ENCODE data around the gene NELFCD.
"Not testable (repeated sequence)": the region's sequence is repeated elsewhere in the genome, so short reads cannot be mapped to it uniquely, and the experiment has no call there.

The NELFCD gene

DNA sequence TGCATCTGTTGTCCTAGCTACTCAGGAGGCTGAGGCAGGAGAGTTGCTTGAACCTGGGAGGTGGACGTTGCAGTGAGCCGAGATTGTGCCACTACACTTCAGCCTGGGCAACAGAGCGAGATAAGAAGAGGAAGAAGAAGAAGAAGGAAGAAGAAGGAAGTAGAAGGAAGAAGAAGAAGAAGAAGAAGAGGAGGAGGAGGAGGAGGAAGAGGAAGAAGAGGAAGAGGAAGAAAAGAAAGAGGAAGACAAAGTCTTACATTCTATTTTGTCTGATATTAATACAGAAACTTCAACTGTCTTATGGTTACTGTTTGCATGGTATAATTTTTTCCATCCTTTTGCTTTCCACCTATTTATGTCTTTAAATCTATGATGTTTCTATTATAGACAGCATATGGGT, 7.2 kb upstream of the NELFCD start:
- DNase-seq (ENCODE audit: low spot score) = no peak

DNA sequence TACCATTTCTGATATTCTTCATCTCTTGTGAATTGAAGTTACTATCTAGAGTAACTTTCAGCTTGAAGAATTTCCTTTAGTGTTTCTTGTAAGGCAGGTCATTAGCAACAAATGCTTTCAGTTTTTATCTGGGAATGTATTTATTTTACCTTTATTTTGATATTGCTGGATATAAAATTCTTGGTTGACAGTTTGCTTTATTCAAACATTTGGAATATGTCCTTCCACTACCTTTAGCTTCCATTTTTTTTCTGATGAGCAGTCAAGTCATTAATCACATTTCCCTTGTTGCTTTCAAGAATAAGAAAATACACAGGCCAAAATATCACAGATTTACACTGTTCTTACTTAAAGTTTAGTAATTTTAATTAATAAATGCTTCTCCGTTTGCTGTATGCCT, 5.7 kb upstream of the NELFCD start:
- DNase-seq (ENCODE audit: low spot score) = no peak

DNA sequence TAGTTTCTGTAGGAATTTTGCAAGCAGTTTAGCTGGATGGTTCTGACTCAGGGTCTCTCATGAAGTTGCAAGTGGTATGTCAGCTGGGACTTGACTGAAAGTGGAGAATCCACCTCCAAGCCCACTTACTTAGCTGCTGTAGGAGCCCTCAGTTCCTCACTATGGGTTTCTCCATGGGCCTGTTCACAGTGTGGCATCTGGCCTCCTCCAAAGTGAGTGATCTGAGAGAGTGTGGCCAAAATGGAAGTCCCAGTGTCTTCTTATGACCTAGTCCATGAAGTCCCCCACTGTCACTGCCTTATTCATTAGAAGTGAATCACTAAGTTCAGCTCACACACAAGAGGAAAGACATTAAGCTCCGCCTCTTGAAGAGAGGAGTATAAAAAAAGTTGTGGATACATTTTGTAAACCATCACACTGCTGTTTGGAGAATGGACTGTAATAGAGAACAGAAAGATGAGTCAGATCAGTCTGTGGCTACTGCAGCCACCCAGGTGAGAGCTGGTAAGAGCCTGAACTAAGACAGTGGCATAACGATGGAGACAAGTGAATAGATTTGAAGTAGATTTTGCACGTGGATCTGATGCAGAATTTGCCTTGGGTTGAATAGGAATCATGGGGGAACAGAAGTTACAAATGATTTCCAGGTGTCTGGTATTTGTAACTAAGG, 4.9 kb upstream of the NELFCD start:
- no peak for DNase-seq (ENCODE audit: low spot score)

DNA sequence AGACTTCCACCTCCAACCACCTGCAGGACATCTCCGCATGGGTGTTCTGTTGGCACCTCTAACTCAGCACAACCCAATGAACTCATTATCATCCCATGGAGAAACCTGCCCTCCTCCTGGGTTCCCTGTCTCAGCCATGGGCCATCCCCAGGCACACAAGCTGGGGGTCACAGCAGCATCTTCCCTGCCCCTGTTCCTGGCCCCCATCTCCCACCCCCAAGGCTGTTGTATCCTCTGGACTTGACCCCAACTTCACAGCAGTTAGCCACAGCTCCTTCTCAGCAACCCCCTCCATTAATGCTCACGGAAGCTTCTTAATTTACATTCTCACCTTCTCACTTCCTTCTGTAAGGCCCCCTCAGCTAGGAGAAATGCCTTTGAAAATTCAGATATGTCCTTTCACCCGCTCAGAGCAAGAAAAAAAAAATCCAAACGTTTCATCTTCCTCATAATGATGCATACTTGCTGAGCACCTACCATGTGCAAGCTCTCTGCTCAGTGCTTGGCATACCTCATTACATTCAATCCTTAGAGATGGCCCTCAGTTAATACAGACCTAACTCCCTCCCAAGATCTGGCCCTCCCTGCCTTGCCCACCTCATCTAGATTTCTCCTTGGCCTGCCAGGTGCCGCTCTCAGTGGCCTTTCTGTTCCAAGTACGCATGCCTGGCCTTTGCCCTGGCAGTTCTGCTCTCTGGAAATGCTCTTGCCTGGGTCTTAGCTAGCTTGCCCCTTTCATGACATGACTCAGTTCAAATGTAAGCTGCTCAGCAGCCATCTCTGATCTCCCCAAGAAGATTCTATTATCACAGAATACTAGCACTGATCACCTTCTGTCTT, 2.5 kb upstream of the NELFCD start:
- no peak for DNase-seq (ENCODE audit: low spot score)

DNA sequence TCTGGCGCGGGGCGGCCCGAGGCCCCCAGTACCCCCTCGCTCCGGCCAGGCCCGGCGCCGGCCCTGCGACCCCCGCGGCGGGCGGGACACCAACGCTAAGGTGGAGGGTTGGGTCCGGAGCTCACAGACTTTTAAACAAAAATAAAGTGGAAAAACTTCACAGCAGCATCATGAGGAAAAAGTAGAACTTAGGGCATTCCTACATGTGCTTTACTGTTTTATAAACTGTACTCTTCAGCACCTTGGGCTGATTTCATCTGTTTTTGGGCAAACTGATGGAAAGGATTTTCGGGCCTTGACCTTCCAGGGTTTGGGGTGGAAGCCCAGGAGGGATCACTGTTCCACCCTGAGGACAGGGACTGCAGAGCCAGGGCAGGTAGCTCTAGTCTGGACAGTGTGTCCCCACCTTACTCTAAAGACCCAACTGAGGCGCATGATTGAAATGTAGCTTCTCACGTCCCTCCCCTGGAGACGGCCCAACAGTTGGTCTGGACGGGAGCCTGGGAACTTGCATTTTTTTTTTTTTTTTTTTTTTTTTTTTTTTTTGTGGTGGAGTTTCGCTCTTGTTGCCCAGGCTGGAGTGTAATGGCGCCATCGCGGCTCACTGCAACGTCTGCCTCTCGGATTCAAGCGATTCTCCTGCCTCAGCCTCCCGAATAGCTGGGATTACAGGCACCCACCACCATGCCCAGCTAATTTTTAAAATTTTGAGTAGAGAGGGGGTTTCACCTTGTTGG, 740 bp downstream of the NELFCD start:
- DNase-seq (ENCODE audit: low spot score) = no peak

DNA sequence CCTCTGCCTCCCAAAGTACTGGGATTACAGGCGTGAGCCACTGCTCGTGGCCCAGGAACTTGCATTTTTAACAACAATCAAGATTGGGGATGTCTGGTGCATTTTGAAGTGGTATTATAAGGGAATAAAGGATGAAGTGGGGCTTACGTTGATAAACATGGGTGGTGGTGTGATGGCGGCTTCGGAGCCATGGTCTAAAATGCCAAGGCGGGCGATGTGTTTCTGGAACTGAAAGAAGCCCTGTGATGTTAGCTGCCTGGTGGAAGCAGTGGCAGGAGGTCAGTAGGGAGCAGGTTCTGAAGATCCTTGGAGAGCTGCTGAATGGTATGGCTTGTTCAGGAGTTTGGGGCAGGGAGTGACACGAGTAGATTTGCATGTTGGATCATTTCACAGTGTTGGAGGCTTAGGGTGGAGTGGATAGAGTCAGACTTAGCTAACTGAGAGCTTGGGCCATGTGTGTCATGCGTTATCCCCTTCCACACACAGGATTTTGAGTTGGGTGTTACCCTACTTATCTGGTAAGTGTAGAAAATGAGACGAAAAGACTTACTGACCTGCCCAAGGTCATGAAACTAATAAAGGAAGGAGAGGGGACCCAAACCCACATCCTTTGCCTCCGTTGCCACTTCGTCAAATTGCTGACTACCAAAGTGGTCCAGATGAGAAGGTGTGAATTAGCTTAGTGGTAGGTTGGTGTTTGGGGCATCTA, 1.5 kb downstream of the NELFCD start:
- no peak for DNase-seq (ENCODE audit: low spot score)

DNA sequence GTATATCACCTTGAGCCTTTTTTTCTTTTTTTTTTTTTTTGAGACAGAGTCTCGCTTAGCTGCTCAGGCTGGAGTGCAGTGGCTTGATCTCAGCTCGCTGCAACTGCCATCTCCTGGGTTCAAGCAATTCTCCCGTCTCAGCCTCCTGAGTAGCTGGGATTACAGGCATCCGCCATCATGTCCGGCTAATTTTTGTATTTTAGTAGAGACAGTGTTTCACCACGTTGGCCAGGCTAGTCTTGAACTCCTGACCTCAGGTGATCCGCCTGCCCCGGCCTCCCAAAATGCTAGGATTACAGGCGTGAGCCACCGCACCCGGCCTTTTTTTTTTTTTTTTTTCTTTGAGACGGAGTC, 2.0 kb downstream of the NELFCD start:
- DNase-seq (ENCODE audit: low spot score) = not testable (repeated sequence)

DNA sequence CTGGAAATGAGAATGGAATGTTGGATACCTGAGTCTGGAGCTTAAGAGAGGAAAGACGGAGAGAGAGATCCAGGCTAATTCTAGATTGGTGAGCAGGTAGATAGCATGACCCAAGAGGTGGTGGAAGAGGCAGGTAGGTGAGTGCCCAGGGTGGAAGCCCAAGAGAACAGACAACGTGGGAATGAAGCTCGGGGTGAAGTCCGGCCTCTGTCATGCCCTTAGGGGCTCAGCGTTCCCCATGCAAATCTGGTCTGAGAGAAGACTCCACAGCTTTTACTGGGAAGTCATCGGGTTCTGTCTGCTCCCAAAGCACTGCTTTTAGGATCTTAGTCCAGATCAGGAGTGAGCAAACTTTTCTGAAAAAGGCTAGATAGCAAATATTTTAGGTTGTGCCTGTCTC, 3.6 kb downstream of the NELFCD start:
- DNase-seq (ENCODE audit: low spot score) = no peak

DNA sequence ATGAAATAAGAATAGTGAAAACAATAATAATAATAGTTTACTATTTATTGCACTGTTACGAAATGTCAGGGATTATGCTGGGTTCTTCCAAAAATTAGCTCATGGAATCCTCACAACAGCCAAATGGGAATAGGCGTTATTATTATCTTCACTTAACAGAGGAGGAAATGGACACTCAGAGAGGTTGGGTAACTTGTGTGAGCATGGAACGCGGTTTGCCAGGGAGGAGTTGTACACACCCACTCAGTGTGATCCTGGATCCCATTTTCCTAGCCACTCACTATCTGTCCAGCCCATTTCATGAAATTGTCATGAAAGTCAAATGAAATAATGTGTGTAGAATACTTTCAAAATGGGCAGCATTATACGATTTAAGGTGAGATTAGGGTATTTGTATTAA, 4.6 kb downstream of the NELFCD start:
- no peak for DNase-seq (ENCODE audit: low spot score)

DNA sequence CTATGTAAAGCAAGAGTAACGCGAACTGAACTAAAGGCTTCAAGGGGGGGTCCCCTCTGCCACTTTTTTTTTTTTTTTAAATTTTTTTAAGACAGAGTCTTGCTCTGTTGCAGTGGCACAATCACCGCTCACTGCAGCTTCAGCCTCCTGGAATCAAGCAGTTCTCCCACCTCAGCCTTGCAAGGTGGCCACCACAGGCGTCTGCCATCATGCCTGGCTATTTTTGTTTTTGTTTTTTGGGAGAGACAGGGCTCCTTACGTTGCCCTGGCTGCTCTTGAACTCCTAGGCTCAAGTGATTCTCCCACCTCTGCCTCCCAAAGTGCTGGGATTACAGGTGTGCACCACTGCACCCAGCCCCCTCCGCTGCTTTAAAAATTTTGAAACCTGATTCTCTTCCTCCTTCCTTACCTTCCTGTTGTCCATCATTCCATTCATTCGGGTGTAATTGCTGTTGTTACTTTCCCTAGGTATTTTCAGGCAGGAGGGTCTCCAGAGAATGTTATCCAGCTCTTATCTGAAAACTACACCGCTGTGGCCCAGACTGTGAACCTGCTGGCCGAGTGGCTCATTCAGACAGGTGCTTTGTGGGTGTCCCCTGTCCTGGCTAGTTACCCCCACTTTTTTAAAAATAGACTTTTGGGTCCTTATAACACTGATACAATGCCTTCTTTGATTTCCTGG, 5.4 kb downstream of the NELFCD start:
- no peak for DNase-seq (ENCODE audit: low spot score)

DNA sequence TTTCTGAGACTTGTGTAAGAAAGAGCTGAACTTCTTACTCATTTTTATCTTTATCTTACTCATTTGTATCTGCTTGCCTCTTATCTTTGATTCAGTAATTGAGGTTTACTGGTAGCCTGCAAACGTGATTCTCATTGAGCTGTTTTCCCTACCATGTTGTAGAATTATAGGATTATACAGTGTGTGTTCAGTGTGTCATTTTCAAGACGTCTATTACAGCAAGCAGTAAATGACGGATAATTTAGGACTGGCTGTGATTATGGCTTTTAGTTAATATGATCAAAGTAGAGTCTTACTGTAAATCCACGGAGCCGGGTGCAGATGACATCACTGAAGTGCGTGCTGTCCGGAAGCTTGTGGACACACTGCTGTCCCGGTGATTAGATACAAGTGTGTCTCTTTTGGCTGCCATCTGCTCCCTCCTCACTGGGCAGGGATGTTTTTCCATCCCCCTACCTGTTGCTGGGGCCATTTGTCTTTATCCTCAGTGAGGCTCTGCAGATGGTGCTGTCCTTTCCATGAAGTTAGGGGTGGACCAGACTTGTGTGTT, 6.0 kb downstream of the NELFCD start:
- no peak for DNase-seq (ENCODE audit: low spot score)

DNA sequence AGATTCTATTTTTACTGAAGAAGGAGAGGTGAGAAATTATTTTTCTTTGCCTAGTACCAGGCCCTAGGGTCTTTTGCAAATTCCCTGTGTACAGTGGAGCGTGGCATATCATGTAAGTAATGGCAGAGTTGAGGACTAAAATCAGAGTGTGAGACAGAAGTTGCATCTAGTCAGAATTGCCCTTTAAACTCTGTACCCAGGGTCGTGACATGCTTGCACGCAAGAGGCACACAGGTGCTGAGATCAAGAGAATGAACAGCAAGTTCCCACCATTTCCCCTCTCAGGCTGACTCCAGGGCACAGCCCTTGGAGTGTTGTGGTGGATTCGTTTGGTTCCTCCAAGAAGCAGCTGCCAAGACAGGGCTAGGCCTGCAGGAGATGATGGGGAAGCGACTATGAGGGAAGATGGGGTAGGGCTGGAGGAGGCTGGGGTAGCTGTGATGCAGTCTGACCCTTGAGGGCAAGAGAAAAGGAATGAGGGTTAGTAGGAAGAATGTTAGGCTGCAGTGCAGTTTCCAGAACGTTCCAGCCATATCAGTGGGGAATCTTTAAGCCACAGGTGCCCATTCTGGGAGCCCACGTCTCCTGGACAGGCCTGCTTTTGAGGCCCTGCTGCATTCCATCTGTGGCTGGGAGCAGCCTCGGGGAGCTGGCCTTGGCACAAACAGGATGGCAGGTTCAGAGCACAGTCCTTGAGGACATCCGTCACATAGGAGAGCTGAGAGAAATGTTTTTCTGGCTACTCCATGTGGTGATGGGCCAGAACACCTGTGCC, 6.9 kb downstream of the NELFCD start:
- DNase-seq (ENCODE audit: low spot score) = no peak

DNA sequence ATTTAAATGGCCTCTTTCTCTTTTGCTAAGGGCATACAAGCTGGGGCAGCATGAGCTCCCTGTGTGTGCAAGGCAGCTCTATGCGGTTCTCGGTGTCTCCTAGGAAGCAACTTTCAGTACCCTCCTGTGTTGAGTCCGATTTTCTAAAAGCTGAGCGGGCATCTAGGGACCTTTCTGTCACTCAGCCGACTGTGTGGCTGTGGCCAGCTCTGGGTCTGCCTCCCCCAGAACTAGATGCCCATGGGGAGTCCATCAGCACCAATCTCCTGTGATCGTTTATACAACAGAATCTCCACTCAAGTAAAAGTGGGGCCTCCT, 7.5 kb downstream of the NELFCD start:
- no peak for DNase-seq (ENCODE audit: low spot score)

DNA sequence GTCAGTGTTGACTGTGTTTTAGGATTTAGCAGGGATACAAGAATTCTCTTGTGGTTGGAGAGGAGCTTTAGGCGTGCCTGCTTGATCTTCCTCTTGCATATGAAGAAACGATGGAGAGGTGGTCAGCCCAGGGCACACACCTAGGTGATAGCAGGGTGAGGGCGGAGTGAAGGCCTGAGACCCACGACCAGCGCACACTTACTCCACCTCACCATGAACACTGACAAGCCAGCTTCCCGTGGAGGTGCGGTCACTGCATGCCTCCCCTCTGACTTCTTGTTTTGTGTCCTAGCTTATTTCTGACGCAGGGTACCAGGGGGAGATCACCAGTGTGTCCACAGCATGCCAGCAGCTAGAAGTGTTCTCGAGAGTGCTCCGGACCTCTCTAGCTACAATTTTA, 8.1 kb downstream of the NELFCD start:
- no peak for DNase-seq (ENCODE audit: low spot score)

DNA sequence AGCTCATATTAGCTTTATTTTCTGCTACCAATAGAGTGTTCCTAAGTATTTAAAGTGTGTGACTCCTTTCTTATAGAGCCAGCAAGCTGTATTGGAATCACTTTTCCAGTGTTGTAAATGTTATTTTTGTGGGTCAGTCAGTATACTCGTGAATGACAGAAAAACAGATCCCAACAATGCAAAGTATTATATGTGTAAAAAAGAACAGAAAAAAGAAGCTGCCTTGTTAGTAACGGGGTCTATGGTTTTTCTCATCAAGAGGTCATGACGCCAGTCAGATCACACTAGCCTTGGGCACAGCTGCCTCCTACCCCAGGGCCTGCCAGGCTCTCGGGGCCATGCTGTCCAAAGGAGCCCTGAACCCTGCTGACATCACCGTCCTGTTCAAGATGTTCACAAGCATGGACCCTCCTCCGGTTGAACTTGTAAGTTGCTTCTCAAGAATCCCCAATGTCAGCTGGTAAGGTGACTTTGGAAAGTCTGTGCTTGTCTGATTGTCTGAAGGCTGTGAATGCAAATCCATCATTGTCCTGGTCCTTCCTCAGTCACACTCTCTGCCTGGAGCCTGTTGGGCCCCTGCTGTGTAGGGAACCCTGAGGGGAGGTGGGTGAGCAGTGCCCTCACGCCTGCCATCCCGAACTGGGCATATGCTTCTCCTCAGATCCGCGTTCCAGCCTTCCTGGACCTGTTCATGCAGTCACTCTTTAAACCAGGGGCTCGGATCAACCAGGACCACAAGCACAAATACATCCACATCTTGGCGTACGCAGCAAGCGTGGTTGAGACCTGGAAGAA, 9.8 kb downstream of the NELFCD start:
- DNase-seq (ENCODE audit: low spot score) = no peak

DNA sequence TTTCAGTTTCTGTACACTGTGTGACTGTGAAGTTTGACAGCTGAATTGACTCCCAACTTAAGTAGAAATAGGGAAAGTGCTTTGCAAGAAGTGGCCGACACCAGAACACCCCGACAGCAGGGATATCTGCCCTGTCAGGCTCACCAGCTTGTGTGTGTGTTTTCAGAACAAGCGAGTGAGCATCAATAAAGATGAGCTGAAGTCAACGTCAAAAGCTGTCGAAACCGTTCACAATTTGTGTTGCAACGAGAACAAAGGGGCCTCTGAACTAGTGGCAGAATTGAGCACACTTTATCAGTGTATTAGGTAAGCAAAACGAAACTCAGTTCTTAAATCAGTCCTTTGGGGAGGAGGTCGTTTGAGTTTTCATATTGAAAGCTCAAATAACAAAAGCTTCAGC, 10.7 kb downstream of the NELFCD start:
- DNase-seq (ENCODE audit: low spot score) = no peak

DNA sequence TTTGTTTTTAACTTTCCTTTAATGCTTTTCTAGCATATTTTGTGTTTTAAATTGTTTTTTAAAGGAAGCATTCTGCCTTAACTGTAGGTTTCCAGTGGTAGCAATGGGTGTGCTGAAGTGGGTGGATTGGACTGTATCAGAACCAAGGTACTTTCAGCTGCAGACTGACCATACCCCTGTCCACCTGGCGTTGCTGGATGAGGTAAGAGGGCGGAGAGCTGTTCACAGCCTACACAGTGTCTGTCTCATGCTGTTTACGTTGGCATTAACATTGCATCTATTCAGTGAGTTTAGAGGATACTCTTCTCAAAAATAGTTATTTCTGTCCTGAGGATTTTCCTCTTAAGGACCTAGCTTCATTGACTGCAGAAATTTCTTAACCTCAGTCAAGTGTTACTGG, 11.9 kb downstream of the NELFCD start:
- no peak for DNase-seq (ENCODE audit: low spot score)

DNA sequence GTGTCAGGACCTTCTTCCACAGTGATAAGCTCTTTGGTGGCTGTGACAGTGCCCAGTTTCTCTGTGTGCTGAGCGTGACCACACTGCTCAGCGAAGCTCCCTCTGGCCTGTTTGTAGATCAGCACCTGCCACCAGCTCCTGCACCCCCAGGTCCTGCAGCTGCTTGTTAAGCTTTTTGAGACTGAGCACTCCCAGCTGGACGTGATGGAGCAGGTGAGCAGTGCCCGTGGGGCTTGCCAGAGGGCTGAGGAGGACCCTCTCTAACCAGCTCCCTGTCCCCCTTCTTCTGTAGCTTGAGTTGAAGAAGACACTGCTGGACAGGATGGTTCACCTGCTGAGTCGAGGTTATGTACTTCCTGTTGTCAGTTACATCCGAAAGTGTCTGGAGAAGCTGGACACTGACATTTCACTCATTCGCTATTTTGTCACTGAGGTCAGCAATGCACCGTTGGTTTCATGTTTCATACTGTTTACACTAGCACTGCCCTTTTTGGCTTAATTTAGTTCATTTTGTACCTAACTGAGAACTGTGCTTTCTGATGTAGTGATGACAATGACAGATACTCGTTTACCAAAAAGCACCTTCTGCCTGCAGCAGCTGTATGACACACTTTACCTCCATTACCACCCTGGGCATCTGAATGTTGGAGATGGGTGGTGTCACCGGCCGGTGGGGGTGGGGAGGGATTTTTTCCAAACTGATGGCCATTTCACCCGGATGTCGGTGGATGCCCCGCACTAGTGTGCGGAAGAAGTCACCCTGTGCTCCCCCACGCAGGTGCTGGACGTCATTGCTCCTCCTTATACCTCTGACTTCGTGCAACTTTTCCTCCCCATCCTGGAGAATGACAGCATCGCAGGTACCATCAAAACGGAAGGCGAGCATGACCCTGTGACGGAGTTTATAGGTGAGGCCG, 12.5 kb downstream of the NELFCD start:
- DNase-seq (ENCODE audit: low spot score) = no peak
